Erythroblast (primary cell): ENCODE results near the gene JARID2.

ENCODE experiments used
- GATA1 ChIP-seq: IDR thresholded peaks from 2 replicates; pipeline ENCODE4 v1.6.1; 2011; ENCODE audit warnings: low read depth, mild to moderate bottlenecking, control low read depth, low read length, moderate library complexity
- POLR2A ChIP-seq: IDR thresholded peaks from 2 replicates; pipeline ENCODE4 v1.6.1; 2011; ENCODE audit warnings: mild to moderate bottlenecking, low read length

DNA sequence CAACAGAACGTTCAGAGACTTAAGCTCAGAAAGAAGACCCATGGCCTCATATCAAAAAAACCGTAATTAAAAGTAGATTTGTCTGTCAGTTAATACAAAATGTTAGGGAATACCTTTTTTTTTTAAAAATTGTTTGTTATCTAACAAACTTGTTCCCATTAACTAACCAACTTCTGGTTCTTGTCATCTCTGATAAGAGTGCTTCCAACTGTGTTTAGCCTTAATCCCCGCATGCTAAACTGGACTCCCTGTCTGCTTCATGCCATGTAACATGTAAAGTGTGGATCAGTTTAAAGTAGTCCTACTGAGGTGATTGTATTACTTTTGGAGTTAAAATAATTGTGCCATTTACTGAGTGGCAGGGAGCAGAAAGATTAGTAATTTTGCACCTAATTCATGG is 6.3 kb downstream of the JARID2 start:
- no peak for TF ChIP-seq POLR2A
- TF ChIP-seq GATA1, result no peak
